Stimulated activated CD8-positive, alpha-beta memory T cell treated with anti-CD3 and anti-CD28 coated beads, Interleukin-15, amount 100 ng/mL, for 48 hours (primary cell): ENCODE data around the gene SCFD2.
"Not testable (repeated sequence)": the region's sequence is repeated elsewhere in the genome, so short reads cannot be mapped to it uniquely, and the experiment has no call there.

ENCODE experiments used
- DNase-seq, 2 donors: peaks; one replicate each; pipeline ENCODE4 v3.0.0-alpha.2; 2020; ENCODE audit warnings: low read depth in 2 of 2

The SCFD2 gene

GRCh38 chr4:53055274-53055673 lies 310.6 kb downstream of the SCFD2 start:
- DNase-seq = no peak

- no peak for DNase-seq
Observed at GRCh38 chr4:53050361-53050774, 315.5 kb downstream of the SCFD2 start.

GRCh38 chr4:53049528-53049927 lies 316.3 kb downstream of the SCFD2 start:
- no peak for DNase-seq

- DNase-seq = no peak
Observed at GRCh38 chr4:53044651-53044960, 321.3 kb downstream of the SCFD2 start.

- no peak for DNase-seq
Observed at GRCh38 chr4:53043891-53044650, 321.8 kb downstream of the SCFD2 start.

GRCh38 chr4:53043055-53043454 lies 322.8 kb downstream of the SCFD2 start:
- DNase-seq = no peak

- no peak for DNase-seq
Observed at GRCh38 chr4:53040851-53041250, 325.0 kb downstream of the SCFD2 start.

- no peak for DNase-seq
Observed at GRCh38 chr4:53040459-53040815, 325.4 kb downstream of the SCFD2 start.

- DNase-seq = no peak
Observed at GRCh38 chr4:53039741-53040458, 326.0 kb downstream of the SCFD2 start.

- no peak for DNase-seq
Observed at GRCh38 chr4:53037892-53038291, 328.0 kb downstream of the SCFD2 start.

GRCh38 chr4:53032908-53033307 lies 333.0 kb downstream of the SCFD2 start:
- DNase-seq = not testable (repeated sequence)

GRCh38 chr4:53026233-53026632 lies 339.6 kb downstream of the SCFD2 start:
- no peak for DNase-seq

- DNase-seq = no peak
Observed at GRCh38 chr4:53023677-53024299, 342.1 kb downstream of the SCFD2 start.

GRCh38 chr4:53022513-53023100 lies 343.3 kb downstream of the SCFD2 start:
- DNase-seq = no peak

GRCh38 chr4:53021754-53022512 lies 343.9 kb downstream of the SCFD2 start:
- DNase-seq = no peak

- no peak for DNase-seq
Observed at GRCh38 chr4:53019485-53020382, 346.1 kb downstream of the SCFD2 start.

GRCh38 chr4:53018471-53018870 lies 347.4 kb downstream of the SCFD2 start:
- no peak for DNase-seq

GRCh38 chr4:53016099-53016820 lies 349.6 kb downstream of the SCFD2 start:
- no peak for DNase-seq

GRCh38 chr4:53015681-53016080 lies 350.2 kb downstream of the SCFD2 start:
- DNase-seq = no peak

- DNase-seq = no peak
Observed at GRCh38 chr4:53014881-53015280, 351.0 kb downstream of the SCFD2 start.
